ENCODE measurements around the gene RABEPK.
A peak's percentile ranks its signal among the peaks of the same experiment; 100 is the strongest.
"Not testable (repeated sequence)": the region's sequence is repeated elsewhere in the genome, so short reads cannot be mapped to it uniquely, and the experiment has no call there.

Gene RABEPK, protein sequence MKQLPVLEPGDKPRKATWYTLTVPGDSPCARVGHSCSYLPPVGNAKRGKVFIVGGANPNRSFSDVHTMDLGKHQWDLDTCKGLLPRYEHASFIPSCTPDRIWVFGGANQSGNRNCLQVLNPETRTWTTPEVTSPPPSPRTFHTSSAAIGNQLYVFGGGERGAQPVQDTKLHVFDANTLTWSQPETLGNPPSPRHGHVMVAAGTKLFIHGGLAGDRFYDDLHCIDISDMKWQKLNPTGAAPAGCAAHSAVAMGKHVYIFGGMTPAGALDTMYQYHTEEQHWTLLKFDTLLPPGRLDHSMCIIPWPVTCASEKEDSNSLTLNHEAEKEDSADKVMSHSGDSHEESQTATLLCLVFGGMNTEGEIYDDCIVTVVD

DNA sequence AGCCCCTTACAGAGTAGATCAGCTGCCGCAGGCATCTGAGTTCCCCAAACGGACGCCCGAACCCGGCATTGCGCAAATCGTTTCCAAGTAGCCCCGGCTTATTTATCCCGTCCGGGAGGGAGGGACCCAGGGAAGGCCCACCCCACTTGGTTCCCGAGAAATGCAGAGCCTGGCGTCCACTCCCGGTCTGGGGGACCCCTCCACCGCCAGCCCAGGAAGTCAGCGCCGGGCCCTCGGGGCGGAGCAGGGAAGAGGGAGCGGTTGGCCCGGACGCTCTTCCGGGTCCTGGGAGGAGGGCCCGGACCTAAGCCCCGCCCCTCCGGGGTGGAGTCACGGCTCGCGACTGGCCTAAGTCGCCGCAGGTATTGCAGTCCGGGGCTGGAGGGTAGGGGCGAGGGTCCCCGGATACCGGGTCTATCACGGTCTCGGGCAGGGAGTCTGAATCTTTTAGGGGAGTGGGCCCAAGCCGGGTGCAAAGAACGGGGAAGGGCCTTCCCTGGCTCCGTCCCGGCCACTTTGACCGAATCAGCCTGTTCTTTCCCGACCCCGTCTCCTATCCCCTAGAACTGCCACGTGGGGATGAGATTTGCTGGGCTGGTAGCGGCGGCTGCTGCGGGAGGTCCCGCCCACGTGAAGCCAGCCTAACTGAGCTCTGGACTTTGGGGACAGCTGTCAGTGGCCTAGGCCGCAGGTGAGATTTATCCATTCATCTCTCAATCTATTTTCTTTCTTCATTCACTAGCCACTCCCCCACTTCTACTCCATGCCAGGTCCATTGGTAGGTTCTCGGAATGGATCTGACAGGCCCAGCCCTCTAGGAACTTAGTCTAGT, at the start of gene RABEPK:
Gene RABEPK, plus strand, starts transcription at position 327 of the 832 bp plus-strand sequence. CDS start 2,472 bp downstream, outside the sequence.
- peak; percentile 82 for DNase-seq

- no peak for DNase-seq
Observed at GRCh38 chr9:125151730-125152129, 48.6 kb upstream of the RABEPK start.

DNA sequence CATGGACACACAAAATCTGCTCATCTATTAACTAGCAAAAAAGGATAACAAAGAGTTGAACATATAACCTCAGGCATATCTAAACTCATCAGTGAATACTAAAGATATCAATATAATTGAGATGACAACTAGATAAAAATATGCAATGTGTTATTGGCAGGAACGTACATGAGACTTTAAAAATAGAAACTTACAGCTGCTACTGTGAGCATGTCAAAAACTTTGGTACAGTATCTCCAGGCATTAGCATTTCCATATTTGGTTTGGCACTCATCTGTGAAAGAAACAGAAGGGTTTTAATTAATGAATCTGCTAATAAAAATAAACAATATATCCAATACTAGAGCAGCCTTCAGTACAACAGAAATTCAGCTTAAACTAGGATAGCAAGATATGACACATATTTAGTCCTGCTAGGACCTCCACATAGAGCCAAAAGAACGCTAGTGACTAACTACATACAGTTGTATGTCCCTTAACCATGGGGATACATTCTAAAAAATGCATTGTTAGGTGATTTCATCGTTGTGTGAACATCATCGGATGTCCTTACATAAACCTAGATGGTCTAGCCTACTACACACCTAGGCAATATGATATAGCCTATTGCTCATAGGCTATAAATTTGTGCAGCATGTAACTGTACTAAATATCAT, 46.5 kb upstream of the RABEPK start:
- DNase-seq = no peak

GRCh38 chr9:125156551-125156950, 43.8 kb upstream of the RABEPK start:
- DNase-seq = no peak

- no peak for DNase-seq
Observed at GRCh38 chr9:125160750-125161149, 39.6 kb upstream of the RABEPK start.

DNA sequence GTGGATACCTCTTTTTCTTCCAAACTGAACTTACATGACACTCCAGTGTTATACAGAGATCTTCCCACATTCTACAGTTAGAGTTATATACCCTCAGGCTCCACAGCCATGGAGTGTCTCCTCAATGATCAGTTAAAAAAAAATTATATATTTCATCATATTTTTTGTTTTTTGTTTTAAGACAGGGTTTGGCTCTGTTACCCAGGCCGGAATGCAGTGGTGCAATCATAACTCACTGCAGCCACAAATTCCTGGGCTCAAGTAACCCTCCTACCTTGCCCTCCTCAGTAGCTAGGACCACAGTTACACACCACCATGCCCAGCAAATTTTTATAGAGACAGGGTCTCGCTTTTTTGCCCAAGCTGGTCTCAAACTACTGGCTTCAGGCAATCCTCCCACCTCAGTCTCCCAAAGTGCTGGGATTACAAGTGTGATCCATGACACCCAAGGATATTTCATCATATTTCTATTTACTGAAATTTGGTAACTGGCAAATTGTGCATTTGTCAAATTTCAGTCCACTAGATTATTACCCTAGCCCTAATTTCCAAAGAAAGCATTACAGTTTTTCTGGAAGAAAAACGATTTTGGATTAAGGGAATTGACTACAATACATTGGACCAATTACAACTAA, 38.9 kb upstream of the RABEPK start:
- DNase-seq = no peak

- not testable (repeated sequence) for DNase-seq
Observed at GRCh38 chr9:125162891-125163290, 37.5 kb upstream of the RABEPK start.

- DNase-seq = no peak
Observed at GRCh38 chr9:125166762-125167161, 33.6 kb upstream of the RABEPK start.

GRCh38 chr9:125169895-125170294, 30.4 kb upstream of the RABEPK start:
- no peak for DNase-seq

DNA sequence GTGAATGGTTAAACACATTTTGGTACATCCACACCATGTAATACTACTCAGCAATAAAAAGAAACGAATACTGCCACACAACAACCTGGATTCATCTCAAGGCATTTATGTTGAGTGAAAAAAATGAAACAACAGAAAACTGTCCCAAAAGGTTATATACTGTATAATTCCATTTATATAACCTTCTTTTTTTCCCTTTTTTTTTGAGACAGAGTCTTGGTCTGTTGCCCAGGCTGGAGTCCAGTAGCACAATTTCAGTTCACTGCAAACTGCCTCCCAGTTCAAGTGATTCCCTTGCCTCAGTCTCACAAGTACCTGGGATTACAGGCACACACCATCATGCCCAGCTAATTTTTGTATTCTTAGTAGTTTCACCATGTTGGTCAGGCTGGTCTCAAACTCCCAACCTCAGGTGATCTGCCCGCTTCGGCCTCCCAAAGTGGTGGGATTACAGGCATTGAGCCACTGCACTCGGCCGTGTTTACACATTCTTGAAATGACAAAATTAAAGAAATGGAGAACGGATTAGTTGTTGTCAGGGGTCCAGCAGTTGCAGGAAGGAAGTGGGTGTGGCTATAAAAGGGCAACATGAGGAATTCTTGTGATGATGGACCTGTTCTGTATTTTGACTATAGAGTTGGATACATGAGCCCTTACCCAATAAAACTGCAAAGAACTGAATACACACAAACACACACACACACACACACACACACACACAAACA, 28.1 kb upstream of the RABEPK start:
- DNase-seq = no peak

GRCh38 chr9:125176636-125177035, 23.7 kb upstream of the RABEPK start:
- DNase-seq = no peak

GRCh38 chr9:125177888-125178287, 22.5 kb upstream of the RABEPK start:
- DNase-seq = no peak

DNA sequence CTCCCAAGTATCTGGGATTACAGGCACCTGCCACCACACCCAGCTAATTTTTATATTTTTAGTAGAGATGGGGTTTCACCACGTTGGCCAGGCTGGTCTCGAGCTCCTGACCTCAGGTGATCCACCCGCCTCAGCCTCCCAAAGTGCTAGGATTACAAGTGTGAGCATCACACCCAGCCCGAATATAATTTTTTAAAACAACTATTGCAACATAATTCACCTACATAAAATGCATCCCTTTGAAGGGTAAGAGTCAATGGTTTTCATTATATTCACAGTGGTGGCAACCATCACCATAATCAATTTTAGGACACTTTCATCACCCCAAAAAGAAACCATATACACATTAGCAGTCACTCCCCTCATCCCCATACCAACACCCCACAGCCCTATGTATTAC, 20.6 kb upstream of the RABEPK start:
- not testable (repeated sequence) for DNase-seq

GRCh38 chr9:125180876-125181275, 19.5 kb upstream of the RABEPK start:
- DNase-seq = no peak

GRCh38 chr9:125181756-125182155, 18.6 kb upstream of the RABEPK start:
- not testable (repeated sequence) for DNase-seq

DNA sequence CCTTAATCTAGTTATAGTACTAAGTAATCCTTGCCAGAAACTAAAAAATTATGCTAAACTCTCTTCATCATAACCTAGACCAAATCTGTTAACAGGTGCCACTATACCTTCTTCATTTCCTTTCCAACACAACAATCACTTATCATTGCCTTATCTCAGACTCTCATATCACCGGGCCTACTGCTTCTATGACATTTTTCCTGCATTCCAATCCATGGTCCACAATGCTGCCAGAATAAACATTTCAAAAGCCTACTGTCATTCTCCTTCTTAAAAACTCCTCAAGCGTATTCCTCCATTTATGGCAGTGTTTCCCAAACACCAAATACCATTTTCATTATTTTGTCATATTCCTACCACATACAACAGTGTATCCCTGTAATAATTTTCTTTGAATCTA, 17.3 kb upstream of the RABEPK start:
- DNase-seq = no peak

DNA sequence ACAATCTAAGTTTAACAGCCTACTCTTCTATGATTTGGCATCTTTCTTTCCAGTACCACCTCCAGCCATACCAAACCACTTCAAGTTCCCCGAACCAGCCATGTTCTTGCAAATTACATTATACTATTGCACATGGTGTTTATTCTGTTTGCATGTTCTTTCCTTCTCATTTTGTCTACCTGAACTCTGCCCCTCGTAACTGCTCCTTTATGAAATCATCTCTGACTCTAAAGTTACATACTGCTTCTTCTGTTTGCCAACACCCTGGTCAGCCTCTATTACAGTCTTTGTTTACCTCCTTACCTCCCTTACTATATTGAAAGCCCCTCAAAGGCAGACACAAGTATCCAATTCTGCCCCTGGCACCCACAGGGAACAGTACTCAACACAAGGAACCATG, 16.8 kb upstream of the RABEPK start:
- DNase-seq = no peak

- DNase-seq = no peak
Observed at GRCh38 chr9:125189011-125189360, 11.4 kb upstream of the RABEPK start.

- peak; percentile 79 for DNase-seq
Observed at GRCh38 chr9:125189361-125190289, 10.7 kb upstream of the RABEPK start, which contains the start of gene PPP6C. TSS of gene PPP6C (minus strand) at chr9:125189803. CDS start at chr9:125189718, 85 bp downstream.

DNA sequence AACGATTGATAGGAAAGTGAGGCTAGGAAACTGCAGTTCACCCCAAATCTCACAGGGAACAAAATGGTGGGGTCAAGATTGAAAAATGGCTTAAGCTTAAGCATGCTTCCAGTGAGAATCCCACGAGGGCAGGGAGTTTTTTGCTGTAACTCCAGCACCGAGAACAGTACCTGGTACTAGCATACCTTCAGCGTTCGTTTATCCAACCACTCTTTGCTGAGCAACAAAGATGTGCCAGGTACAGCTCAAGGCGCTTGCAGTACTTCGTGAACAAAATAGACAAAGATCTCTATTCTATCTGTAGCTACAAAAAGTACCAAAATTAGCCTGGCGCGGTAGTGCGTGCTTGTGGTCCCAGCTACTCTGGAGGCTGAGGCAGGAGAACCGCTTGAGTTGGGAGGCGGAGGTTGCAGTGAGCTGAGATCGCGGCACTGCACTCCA, 10.0 kb upstream of the RABEPK start:
- DNase-seq = no peak

DNA sequence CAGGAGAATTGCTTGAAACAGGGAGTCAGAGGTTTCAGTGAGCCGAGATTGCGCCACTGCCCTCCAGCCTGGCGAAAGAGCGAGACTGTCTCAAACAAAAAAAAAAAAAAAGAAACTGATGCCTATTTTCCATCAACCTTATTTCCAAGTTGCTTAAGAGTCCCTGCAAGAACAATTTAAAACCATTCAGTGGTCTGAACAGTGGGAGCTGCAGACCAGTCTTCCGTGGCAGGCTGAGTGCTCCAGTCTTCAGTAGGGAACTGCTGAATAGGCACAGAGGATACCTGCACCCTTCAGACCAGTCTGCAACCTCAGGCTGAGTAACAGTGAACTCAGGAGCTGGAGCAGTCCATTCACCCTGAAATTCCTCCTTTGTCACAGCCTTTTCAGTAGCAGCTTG, 5.9 kb upstream of the RABEPK start:
- not testable (repeated sequence) for DNase-seq

Measured in NCI-H1694 (cell line).